ENCODE measurements around the gene MAN2A1.

- TF ChIP-seq CTCF (IDR thresholded peaks at IDR 0.05 in 2 of 3, conservative IDR thresholded peaks at IDR 0.05 in 1 of 3; ENCODE audit: borderline replicate concordance in 1 of 3, insufficient read depth in 1 of 3, low read depth in 2 of 3, low read length in 2 of 3) (no peak), POLR2A (IDR thresholded peaks at IDR 0.05; ENCODE audit: borderline replicate concordance, extremely low read depth, insufficient read depth, insufficient read length) (no peak), ZFX (IDR thresholded peaks at IDR 0.05) (no peak), ZNF274 (IDR thresholded peaks at IDR 0.05; ENCODE audit: low read depth, low read length) (no peak), REST (IDR thresholded peaks at IDR 0.05; ENCODE audit: low read depth) (no peak), POLR2AphosphoS5 (IDR thresholded peaks at IDR 0.05; ENCODE audit: low read depth, low read length) (no peak)
These were observed 176.3 kb downstream of the MAN2A1 start for GRCh38 chr5:109866051-109866450.

All from HCT116 (cell line).